GM04503 (cell line): ENCODE results near the gene ARR3.
"Not testable (repeated sequence)": the region's sequence is repeated elsewhere in the genome, so short reads cannot be mapped to it uniquely, and the experiment has no call there.

Experiments
- DNase-seq: peaks from one replicate; pipeline ENCODE4 v3.0.0-alpha.2; 2012; ENCODE audit warnings: low read depth

Gene ARR3

GRCh38 chrX:70280573-70280972, 12.4 kb downstream of the ARR3 start:
- DNase-seq, result no peak

GRCh38 chrX:70281951-70282350, 13.8 kb downstream of the ARR3 start, which contains the start of gene RAB41:
RAB41 (plus strand) TSS chrX:70282172; CDS start chrX:70282218, 46 bp downstream.
- DNase-seq, result no peak

- DNase-seq, result no peak
These were observed 21.1 kb downstream of the ARR3 start for GRCh38 chrX:70289168-70289792.

- peak; percentile 33 for DNase-seq
These were observed 21.9 kb downstream of the ARR3 start, which contains the start of the genes KIF4A and PDZD11 for GRCh38 chrX:70289793-70290770. KIF4A (plus strand) TSS chrX:70290104; CDS start chrX:70290459, 355 bp downstream. PDZD11 (minus strand) TSS chrX:70289927; CDS start chrX:70289341, 586 bp downstream.

GRCh38 chrX:70292788-70293187, 24.7 kb downstream of the ARR3 start:
- DNase-seq, result no peak

GRCh38 chrX:70293621-70294020, 25.5 kb downstream of the ARR3 start:
- DNase-seq, result no peak

- DNase-seq, result no peak
These were observed 33.6 kb downstream of the ARR3 start for GRCh38 chrX:70301716-70302115.

- no peak for DNase-seq
These were observed 45.4 kb downstream of the ARR3 start for GRCh38 chrX:70313503-70313902.

GRCh38 chrX:70322784-70323183, 54.6 kb downstream of the ARR3 start:
- no peak for DNase-seq

- not testable (repeated sequence) for DNase-seq
These were observed 55.5 kb downstream of the ARR3 start for GRCh38 chrX:70323628-70324027.

- no peak for DNase-seq
These were observed 56.2 kb downstream of the ARR3 start for GRCh38 chrX:70324326-70324725.

- DNase-seq, result no peak
These were observed 63.0 kb downstream of the ARR3 start for GRCh38 chrX:70331161-70331560.
